Subcutaneous abdominal adipose tissue (tissue), 5 donors: Measurements from ENCODE around the gene SBK2.
"Not testable (repeated sequence)": the region's sequence is repeated elsewhere in the genome, so short reads cannot be mapped to it uniquely, and the experiment has no call there.

Experiments used
- H3K27ac ChIP-seq: one replicate; pipeline ENCODE4 v1.7.0; 2013; ENCODE audit warnings: low read depth, mild to moderate bottlenecking, inconsistent platforms, low read length, moderate library complexity
- H3K27me3 ChIP-seq, 5 donors: one replicate each; pipeline ENCODE4 v1.7.0; 2013; ENCODE audit warnings: low read length in 5 of 5, inconsistent platforms in 1 of 5; ENCODE audit not compliant: control insufficient read depth in 5 of 5, insufficient read depth in 4 of 5
- H3K36me3 ChIP-seq, 5 donors: one replicate each; pipeline ENCODE4 v1.7.0; 2013; ENCODE audit warnings: low read length in 5 of 5; ENCODE audit not compliant: control insufficient read depth in 5 of 5, insufficient read depth in 5 of 5
- H3K4me1 ChIP-seq, 5 donors: one replicate each; pipeline ENCODE4 v1.7.0; 2013; ENCODE audit warnings: low read length in 5 of 5, mild to moderate bottlenecking in 3 of 5, moderate library complexity in 1 of 5; ENCODE audit not compliant: control insufficient read depth in 5 of 5, insufficient read depth in 5 of 5
- H3K4me3 ChIP-seq, 5 donors: one replicate each; pipeline ENCODE4 v1.7.0; 2013; ENCODE audit warnings: low read length in 5 of 5, low read depth in 1 of 5
- H3K9ac ChIP-seq, 5 donors: one replicate each; pipeline ENCODE4 v1.7.0; 2013; ENCODE audit warnings: low read length in 5 of 5, mild to moderate bottlenecking in 4 of 5, moderate library complexity in 3 of 5
- H3K9me3 ChIP-seq, 5 donors: one replicate each; pipeline ENCODE4 v1.7.0; 2013; ENCODE audit warnings: low read length in 5 of 5; ENCODE audit not compliant: control insufficient read depth in 5 of 5
- donor health status: healthy.
- donor health status: healthy.
- donor health status: healthy.
- donor health status: healthy.
- donor health status: healthy.

The SBK2 gene

DNA sequence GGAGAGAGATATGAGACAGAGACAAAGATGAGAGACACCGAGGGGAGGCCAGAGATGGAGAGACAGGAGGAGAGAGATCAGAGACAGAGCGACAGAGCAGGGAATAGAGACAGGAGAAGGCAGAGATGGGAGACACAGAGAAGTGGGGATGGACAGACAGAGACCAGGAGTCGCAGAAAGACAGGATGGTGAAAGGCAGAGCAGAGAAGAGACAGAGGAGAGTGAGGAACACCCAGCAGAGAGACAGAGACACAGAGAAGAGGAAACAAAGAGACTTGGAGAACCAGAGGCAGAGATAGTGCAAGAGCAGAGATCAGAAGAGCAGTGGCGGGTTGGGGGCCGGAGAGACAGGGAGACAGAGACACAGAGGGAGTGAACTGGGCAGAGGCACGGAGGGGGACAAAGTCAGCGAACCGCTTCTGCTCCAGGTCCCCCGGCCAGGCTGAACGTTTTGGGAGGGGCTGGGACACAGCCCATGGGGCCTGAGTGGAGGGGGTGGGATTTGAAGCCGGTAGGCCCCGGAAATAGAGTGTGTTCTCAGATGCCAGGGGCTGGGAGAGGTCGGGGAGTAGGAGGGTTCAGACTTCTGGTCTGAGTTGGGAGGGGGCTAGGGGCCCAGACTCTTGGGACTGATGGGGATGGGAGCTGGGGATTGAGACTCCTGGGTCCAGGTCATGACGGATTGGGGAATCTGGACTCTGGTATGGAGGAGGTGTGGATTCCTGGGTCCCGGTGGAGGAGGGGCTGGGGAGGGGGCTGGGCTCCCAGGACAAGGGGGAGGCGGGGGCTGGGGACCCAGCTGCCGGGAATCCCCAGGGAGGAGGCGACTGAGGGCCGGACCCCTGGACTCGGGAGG is 43.1 kb upstream of the SBK2 start:
- H3K27ac ChIP-seq: peak overlapping the region; percentile 77
- H3K9me3 ChIP-seq: peaks cover 0 to 2% (median 0%) of the 10 kb centered on the region in 5 donors
- H3K4me3 ChIP-seq: peak overlapping the region; percentile 74 to 87 (median 82)
- no peaks in the 10 kb centered on the region for H3K27me3 ChIP-seq
- H3K4me1 ChIP-seq: peaks cover 2 to 28% (median 24%) of the 10 kb centered on the region in 5 donors
- peak overlapping the region; percentile 65 to 91 (median 86) for H3K9ac ChIP-seq
- peaks cover 0 to 22% (median 13%) of the 10 kb centered on the region in 5 donors for H3K36me3 ChIP-seq

- Histone ChIP-seq H3K27me3 (no peaks in the 10 kb centered on the region), H3K27ac (peak overlapping the region; percentile 77), H3K9ac (peak overlapping the region in 4 of 5 donors; percentile 65 to 91 (median 84)), H3K9me3 (peaks cover 0 to 2% (median 0%) of the 10 kb centered on the region in 5 donors), H3K36me3 (peaks cover 0 to 22% (median 13%) of the 10 kb centered on the region in 5 donors), H3K4me3 (peak overlapping the region in 4 of 5 donors; percentile 80 to 87 (median 82)), H3K4me1 (peaks cover 2 to 28% (median 24%) of the 10 kb centered on the region in 5 donors)
Measured at GRCh38 chr19:55578761-55579747, 42.1 kb upstream of the SBK2 start.

GRCh38 chr19:55578031-55578760 is 41.3 kb upstream of the SBK2 start:
- H3K27ac ChIP-seq: no peak overlapping the region
- H3K9ac ChIP-seq: no peak overlapping the region
- H3K36me3 ChIP-seq: peaks cover 0 to 22% (median 13%) of the 10 kb centered on the region in 5 donors
- H3K27me3 ChIP-seq: no peaks in the 10 kb centered on the region
- H3K4me3 ChIP-seq: no peak overlapping the region
- H3K9me3 ChIP-seq: peaks cover 0 to 2% (median 0%) of the 10 kb centered on the region in 5 donors
- peaks cover 2 to 25% (median 24%) of the 10 kb centered on the region in 5 donors for H3K4me1 ChIP-seq

DNA sequence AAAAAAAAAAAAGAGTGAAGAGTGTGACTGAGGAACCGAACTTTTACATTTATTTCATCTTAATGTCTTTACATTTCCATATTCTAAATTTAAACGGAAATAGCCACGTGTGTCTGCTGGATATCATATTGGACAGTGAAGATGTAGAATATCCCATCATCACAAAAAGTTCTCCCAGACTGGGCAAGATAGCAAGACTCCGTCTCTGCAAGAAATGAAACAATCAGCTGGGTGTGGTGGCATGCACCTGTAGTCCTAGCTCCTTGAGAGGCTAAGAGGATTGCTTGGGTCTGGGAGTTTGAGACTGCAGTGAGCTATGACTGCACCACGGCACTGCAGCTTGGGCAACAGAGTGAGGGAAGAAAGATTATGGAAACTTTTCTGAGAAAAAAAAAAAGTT is 39.8 kb upstream of the SBK2 start:
- H3K27ac ChIP-seq: no peak overlapping the region
- peaks cover 0 to 2% (median 0%) of the 10 kb centered on the region in 5 donors for H3K9me3 ChIP-seq
- H3K4me1 ChIP-seq: peaks cover 2 to 19% (median 18%) of the 10 kb centered on the region in 5 donors
- H3K27me3 ChIP-seq: no peaks in the 10 kb centered on the region
- H3K36me3 ChIP-seq: peaks cover 0 to 22% (median 13%) of the 10 kb centered on the region in 5 donors
- H3K9ac ChIP-seq: no peak overlapping the region
- H3K4me3 ChIP-seq: no peak overlapping the region

GRCh38 chr19:55573929-55574328 is 37.0 kb upstream of the SBK2 start:
- H3K4me3 ChIP-seq, H3K4me1 ChIP-seq, H3K9ac ChIP-seq, H3K27me3 ChIP-seq, H3K27ac ChIP-seq, H3K9me3 ChIP-seq: not testable (repeated sequence)
- peaks cover 0 to 21% (median 11%) of the 10 kb centered on the region in 5 donors for H3K36me3 ChIP-seq

DNA sequence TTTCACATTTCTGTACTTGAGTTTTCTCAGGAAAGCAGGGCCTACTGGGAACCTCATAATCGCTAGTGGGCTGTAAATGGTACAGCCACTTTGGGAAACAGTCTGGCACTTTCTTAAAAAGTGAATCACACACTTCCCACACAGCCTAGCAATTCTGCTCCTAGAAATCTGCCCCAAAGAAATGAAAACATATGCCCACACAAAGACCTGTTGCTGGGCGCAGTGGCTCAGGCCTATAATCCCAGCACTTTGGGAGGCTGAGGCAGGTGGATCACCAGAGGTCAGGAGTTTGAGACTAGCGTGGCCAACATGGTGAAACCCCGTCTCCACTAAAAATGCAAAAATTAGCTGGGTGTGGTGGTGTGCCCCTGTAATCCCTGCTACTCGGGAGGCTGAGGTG is 32.5 kb upstream of the SBK2 start:
- not testable (repeated sequence) for H3K4me3 ChIP-seq, H3K27me3 ChIP-seq, H3K9ac ChIP-seq, H3K36me3 ChIP-seq, H3K27ac ChIP-seq, H3K9me3 ChIP-seq, H3K4me1 ChIP-seq

GRCh38 chr19:55567708-55568328 is 30.9 kb upstream of the SBK2 start:
- Histone ChIP-seq H3K9me3 (peaks cover 0 to 2% (median 0%) of the 10 kb centered on the region in 5 donors), H3K9ac (no peak overlapping the region), H3K4me1 (no peaks in the 10 kb centered on the region), H3K4me3 (no peak overlapping the region), H3K27ac (no peak overlapping the region), H3K27me3 (peaks cover 0 to 9% (median 0%) of the 10 kb centered on the region in 5 donors), H3K36me3 (no peaks in the 10 kb centered on the region)

- Histone ChIP-seq H3K9ac (no peak overlapping the region), H3K4me1 (no peaks in the 10 kb centered on the region), H3K9me3 (peaks cover 0 to 2% (median 0%) of the 10 kb centered on the region in 5 donors), H3K36me3 (no peaks in the 10 kb centered on the region), H3K4me3 (no peak overlapping the region), H3K27me3 (peaks cover 0 to 9% (median 0%) of the 10 kb centered on the region in 5 donors), H3K27ac (no peak overlapping the region)
Measured at GRCh38 chr19:55566823-55567222, 29.9 kb upstream of the SBK2 start.

DNA sequence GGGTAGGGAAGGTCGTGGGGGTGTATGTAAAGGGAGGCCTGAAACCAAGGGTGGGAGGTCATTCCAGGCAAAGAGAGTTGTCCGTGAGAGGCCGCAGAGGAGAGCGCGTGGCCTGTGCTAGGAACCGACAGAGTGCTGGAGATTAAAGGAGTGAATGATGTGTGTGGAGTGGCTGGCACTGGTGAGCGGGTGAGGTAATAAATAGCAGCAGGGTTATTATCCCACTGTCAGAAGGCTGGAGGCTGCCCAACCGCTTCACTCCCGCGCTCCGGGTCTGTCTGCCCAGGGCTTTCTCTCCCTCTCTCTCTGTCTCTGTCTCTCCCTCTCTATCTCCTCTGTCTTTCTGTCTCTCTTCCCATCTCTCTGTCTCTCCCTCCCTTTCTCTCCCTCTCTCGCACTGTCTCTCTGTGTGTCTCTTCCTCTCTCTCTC is 26.3 kb upstream of the SBK2 start:
- H3K27me3 ChIP-seq: peaks cover 0 to 11% (median 4%) of the 10 kb centered on the region in 5 donors
- H3K4me3 ChIP-seq: no peak overlapping the region
- H3K9me3 ChIP-seq: peaks cover 0 to 8% (median 5%) of the 10 kb centered on the region in 5 donors
- no peak overlapping the region for H3K9ac ChIP-seq
- H3K4me1 ChIP-seq: no peaks in the 10 kb centered on the region
- H3K36me3 ChIP-seq: no peaks in the 10 kb centered on the region
- no peak overlapping the region for H3K27ac ChIP-seq
